WTC11 (cell line): ENCODE data around the gene SYT15. TPM values are rescaled to one million over a fixed set of nuclear protein-coding genes. Genes with fewer than 3 reads are reported as not detected.
A peak's percentile ranks its signal among the peaks of the same experiment; 100 is the strongest.

ENCODE experiments used
- ATAC-seq: fragments of 200-7000 bp; cut with Tn5 transposase; 2 replicates; pipeline ENCODE4 v1.10.0; 2021; ENCODE audit warnings: mild to moderate bottlenecking, moderate library complexity
- CTCF ChIA-PET: fragments of 300-600 bp; sonication (Branson Sonifier 250); formaldehyde crosslinking; loops from one replicate; lab custom pipeline; 2021; ENCODE audit warnings: antibody characterized with exemption; lab: Charles Lee
- POLR2A ChIA-PET: fragments of 350-600 bp; sonication (Branson Sonifier 250); formaldehyde crosslinking; loops from one replicate; lab custom pipeline; 2021; ENCODE audit warnings: antibody characterized with exemption; lab: Charles Lee
- DNase-seq: peaks from one replicate; pipeline ENCODE4 v3.0.0; 2021; ENCODE audit warnings: low spot score
- H3K27ac Mint-ChIP-seq: 2 replicates; pipeline ENCODE4 v1.8.0; 2021; ENCODE audit warnings: mixed read lengths
- H3K27me3 Mint-ChIP-seq: 2 replicates; pipeline ENCODE4 v1.8.0; 2021; ENCODE audit warnings: low read depth, mild to moderate bottlenecking, moderate library complexity, mixed read lengths
- H3K36me3 Mint-ChIP-seq: 2 replicates; pipeline ENCODE4 v1.8.0; 2021; ENCODE audit warnings: mixed read lengths
- H3K4me1 Mint-ChIP-seq: 2 replicates; pipeline ENCODE4 v1.8.0; 2022; ENCODE audit warnings: mixed read lengths
- H3K4me3 Mint-ChIP-seq: 2 replicates; pipeline ENCODE4 v1.8.0; 2021; ENCODE audit warnings: mild to moderate bottlenecking, moderate library complexity, mixed read lengths
- H3K9me3 Mint-ChIP-seq: 2 replicates; pipeline ENCODE4 v1.8.0; 2021; ENCODE audit warnings: mixed read lengths
- ATF1 ChIP-seq: sonication (generic); formaldehyde crosslinking; IDR thresholded peaks from 2 replicates; pipeline ENCODE4 v1.8.1; 2023; ENCODE audit warnings: mild to moderate bottlenecking, moderate library complexity, missing genetic modification reagents
- ATF6 ChIP-seq: sonication (generic); formaldehyde crosslinking; IDR thresholded peaks from 2 replicates; pipeline ENCODE4 v1.8.1; 2023; ENCODE audit warnings: mild to moderate bottlenecking, missing genetic modification reagents
- CBFB ChIP-seq: sonication (generic); formaldehyde crosslinking; IDR thresholded peaks from 2 replicates; pipeline ENCODE4 v1.8.1; 2022; ENCODE audit warnings: mild to moderate bottlenecking, low read depth, missing genetic modification reagents
- CREM ChIP-seq: sonication (generic); formaldehyde crosslinking; IDR thresholded peaks from 2 replicates; pipeline ENCODE4 v1.8.1; 2022; ENCODE audit warnings: mild to moderate bottlenecking, missing genetic modification reagents, moderate library complexity
- E2F5 ChIP-seq: sonication (generic); formaldehyde crosslinking; IDR thresholded peaks from 2 replicates; pipeline ENCODE4 v1.8.1; 2022; ENCODE audit warnings: mild to moderate bottlenecking, moderate library complexity, missing genetic modification reagents
- EMX1 ChIP-seq: fragments of 250-450 bp; sonication (Bioruptor Pico); IDR thresholded peaks from 2 replicates; pipeline ENCODE4 v1.8.0; 2021; ENCODE audit warnings: mild to moderate bottlenecking
- FOXP1 ChIP-seq: sonication (generic); formaldehyde crosslinking; IDR thresholded peaks from 2 replicates; pipeline ENCODE4 v1.8.0; 2022; ENCODE audit warnings: missing genetic modification reagents, mild to moderate bottlenecking, moderate library complexity, borderline replicate concordance
- HMGXB4 ChIP-seq: sonication (generic); formaldehyde crosslinking; IDR thresholded peaks from 2 replicates; pipeline ENCODE4 v1.8.1; 2023; ENCODE audit warnings: mild to moderate bottlenecking, moderate library complexity, missing genetic modification reagents
- JUN ChIP-seq: sonication (generic); formaldehyde crosslinking; IDR thresholded peaks from 2 replicates; pipeline ENCODE4 v1.8.0; 2023; ENCODE audit warnings: mild to moderate bottlenecking, missing genetic modification reagents
- NFATC4 ChIP-seq: fragments of 250-450 bp; sonication (Bioruptor Pico); IDR thresholded peaks from 2 replicates; pipeline ENCODE4 v1.9.0; 2021; ENCODE audit warnings: mild to moderate bottlenecking
- NR2C2 ChIP-seq: sonication (generic); formaldehyde crosslinking; IDR thresholded peaks from 2 replicates; pipeline ENCODE4 v1.8.0; 2022; ENCODE audit warnings: mild to moderate bottlenecking, missing genetic modification reagents
- SMAD4 ChIP-seq: sonication (generic); formaldehyde crosslinking; IDR thresholded peaks from 2 replicates; pipeline ENCODE4 v1.8.0; 2022; ENCODE audit warnings: mild to moderate bottlenecking, missing genetic modification reagents
- TCF7 ChIP-seq: sonication (generic); formaldehyde crosslinking; IDR thresholded peaks from 2 replicates; pipeline ENCODE4 v1.8.0; 2022; ENCODE audit warnings: mild to moderate bottlenecking, low read depth, missing genetic modification reagents, moderate library complexity
- TEAD1 ChIP-seq: sonication (generic); formaldehyde crosslinking; IDR thresholded peaks from 2 replicates; pipeline ENCODE4 v1.8.0; 2022; ENCODE audit warnings: mild to moderate bottlenecking, missing genetic modification reagents
- TEAD4 ChIP-seq: sonication (generic); formaldehyde crosslinking; IDR thresholded peaks from 2 replicates; pipeline ENCODE4 v1.8.0; 2022; ENCODE audit warnings: mild to moderate bottlenecking, missing genetic modification reagents
- ZNF396 ChIP-seq: fragments of 250-450 bp; sonication (Bioruptor Pico); IDR thresholded peaks from 2 replicates; pipeline ENCODE4 v1.8.0; 2021; ENCODE audit warnings: mild to moderate bottlenecking, moderate library complexity, borderline replicate concordance
- ZNF423 ChIP-seq: fragments of 250-450 bp; sonication (Bioruptor Pico); IDR thresholded peaks from 2 replicates; pipeline ENCODE4 v2.1.2; 2022; ENCODE audit warnings: mild to moderate bottlenecking, moderate library complexity
- ZNF671 ChIP-seq: fragments of 250-450 bp; sonication (Bioruptor Pico); IDR thresholded peaks from 2 replicates; pipeline ENCODE4 v1.8.0; 2021; ENCODE audit warnings: mild to moderate bottlenecking
- total RNA-seq: library from RNA; stranded (reverse); gene quantifications from 3 replicates; pipeline ENCODE4 v1.2.3, GENCODE V29; 2021
- TF ChIP-seq, protein P1 (sequence below): sonication (generic); formaldehyde crosslinking; IDR thresholded peaks from 2 replicates; pipeline ENCODE4 v1.8.0; 2022; ENCODE audit warnings: mild to moderate bottlenecking, missing genetic modification reagents
- TF ChIP-seq, protein P2 (sequence below): sonication (generic); formaldehyde crosslinking; IDR thresholded peaks from 2 replicates; pipeline ENCODE4 v1.8.1; 2023; ENCODE audit warnings: mild to moderate bottlenecking, missing genetic modification reagents, moderate library complexity
- TF ChIP-seq, protein P3 (sequence below): sonication (generic); formaldehyde crosslinking; IDR thresholded peaks from 2 replicates; pipeline ENCODE4 v1.8.0; 2023; ENCODE audit warnings: missing genetic modification reagents, mild to moderate bottlenecking, borderline replicate concordance

Gene SYT15
- total RNA-seq, 1 experiment from 2014 or later: 1.5 TPM

DNA sequence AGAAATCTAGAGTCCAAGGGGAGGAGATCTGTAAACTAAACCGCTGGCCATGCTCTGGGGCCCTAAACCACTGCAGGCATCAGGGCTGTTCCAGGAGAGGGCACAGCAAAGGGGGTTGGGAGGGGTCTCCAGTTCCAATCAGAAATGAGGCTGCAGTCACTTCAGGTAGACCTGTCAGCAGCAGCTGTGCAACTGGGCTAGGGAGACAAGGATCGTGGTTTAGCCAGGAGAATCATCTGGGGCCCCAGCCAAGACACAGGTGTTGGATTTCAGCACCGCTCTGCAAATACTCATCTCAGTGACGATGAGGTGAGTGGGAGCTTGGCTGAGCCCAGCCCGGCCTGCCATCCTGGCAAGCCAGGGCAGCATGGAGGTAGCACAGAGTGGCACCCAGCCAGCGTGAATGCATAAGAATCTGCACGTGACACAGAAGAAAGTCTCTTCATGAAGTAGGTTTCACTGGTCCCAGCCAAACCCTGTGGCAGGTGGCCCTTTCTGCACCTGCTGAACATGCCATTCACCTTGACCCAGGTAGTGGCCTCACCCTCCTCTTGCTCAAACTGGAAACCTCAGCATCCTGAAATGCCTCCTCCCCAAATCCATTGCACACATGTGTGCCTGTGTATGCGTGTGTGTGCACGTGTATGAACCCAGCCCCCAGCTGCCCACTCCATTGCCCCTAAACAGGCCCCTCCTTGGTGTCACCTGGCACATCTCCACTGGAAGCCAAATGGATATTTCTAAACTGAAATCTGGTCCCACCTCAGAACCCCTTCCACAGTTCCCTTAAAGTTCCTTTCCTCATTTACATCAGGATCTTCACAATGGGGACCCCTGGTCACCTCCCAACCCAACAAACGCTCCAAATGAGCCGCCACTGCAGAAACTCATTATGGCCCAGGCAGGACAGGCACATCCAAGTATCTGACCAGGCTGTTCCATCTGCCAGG is 32.1 kb upstream of the SYT15 start:
- peak; percentile 12 for DNase-seq
- TF ChIP-seq SMAD4 (CRISPR knock-in tag) (no peak), TCF7 (no peak), TEAD1 (CRISPR knock-in tag) (no peak), NFATC4 (CRISPR knock-in tag) (0 out of 2 replicates have a peak, but pooled peaks have one; percentile 69), JUN (0 out of 2 replicates have a peak, but pooled peaks have one; percentile 28), CBFB (CRISPR knock-in tag) (no peak), ZNF396 (CRISPR knock-in tag) (no peak), ZNF671 (peak; percentile 31; the same call in 1 of the 2 replicates), CREM (CRISPR knock-in tag) (no peak), TEAD4 (CRISPR knock-in tag) (no peak)
- TF ChIP-seq, protein P1, sequence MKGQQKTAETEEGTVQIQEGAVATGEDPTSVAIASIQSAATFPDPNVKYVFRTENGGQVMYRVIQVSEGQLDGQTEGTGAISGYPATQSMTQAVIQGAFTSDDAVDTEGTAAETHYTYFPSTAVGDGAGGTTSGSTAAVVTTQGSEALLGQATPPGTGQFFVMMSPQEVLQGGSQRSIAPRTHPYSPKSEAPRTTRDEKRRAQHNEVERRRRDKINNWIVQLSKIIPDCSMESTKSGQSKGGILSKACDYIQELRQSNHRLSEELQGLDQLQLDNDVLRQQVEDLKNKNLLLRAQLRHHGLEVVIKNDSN (CRISPR knock-in tag): no peak
- ATAC-seq: no peak
- CTCF ChIA-PET: interaction anchor here (0.7 to 3.3 kb wide), 2 partner anchors 9 to 20 kb away, joined by 3 to 40 read pairs; partner anchors contain the start of gene GPRIN2
- Mint-ChIP-seq H3K9me3 (no peaks in the 10 kb centered on the region), H3K36me3 (no peaks in the 10 kb centered on the region), H3K27me3 (no peaks in the 10 kb centered on the region; the same call in 1 of the 2 replicates), H3K27ac (no peak overlapping the region), H3K4me1 (peaks cover 13% of the 10 kb centered on the region), H3K4me3 (no peak overlapping the region)
- POLR2A ChIA-PET: interaction anchor here (2.0 kb wide), 1 partner anchor 10 kb away, joined by 5 read pairs; the partner anchor contains the start of gene GPRIN2

GRCh38 chr10:46547541-46548497 is 31.1 kb upstream of the SYT15 start:
- H3K27me3 Mint-ChIP-seq: no peaks in the 10 kb centered on the region
- no peaks in the 10 kb centered on the region for H3K36me3 Mint-ChIP-seq
- DNase-seq (peak; percentile 6), ATAC-seq (no peak)
- H3K9me3 Mint-ChIP-seq: no peaks in the 10 kb centered on the region
- no peak overlapping the region for H3K4me3 Mint-ChIP-seq
- peaks cover 5% of the 10 kb centered on the region for H3K4me1 Mint-ChIP-seq
- CTCF ChIA-PET: interaction anchor here (1.4 kb wide), 1 partner anchor 9 kb away, joined by 4 read pairs; the partner anchor contains the start of gene GPRIN2
- POLR2A ChIA-PET: no interaction called here
- no peak overlapping the region for H3K27ac Mint-ChIP-seq
- TF ChIP-seq, protein P2, sequence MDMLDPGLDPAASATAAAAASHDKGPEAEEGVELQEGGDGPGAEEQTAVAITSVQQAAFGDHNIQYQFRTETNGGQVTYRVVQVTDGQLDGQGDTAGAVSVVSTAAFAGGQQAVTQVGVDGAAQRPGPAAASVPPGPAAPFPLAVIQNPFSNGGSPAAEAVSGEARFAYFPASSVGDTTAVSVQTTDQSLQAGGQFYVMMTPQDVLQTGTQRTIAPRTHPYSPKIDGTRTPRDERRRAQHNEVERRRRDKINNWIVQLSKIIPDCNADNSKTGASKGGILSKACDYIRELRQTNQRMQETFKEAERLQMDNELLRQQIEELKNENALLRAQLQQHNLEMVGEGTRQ: no peak
- TF ChIP-seq EMX1 (CRISPR knock-in tag) (no peak), ATF1 (no peak), E2F5 (no peak), NFATC4 (CRISPR knock-in tag) (0 out of 2 replicates have a peak, but pooled peaks have one; percentile 34), ZNF423 (no peak), ATF6 (CRISPR knock-in tag) (no peak), FOXP1 (CRISPR knock-in tag) (0 out of 2 replicates have a peak, but pooled peaks have one; percentile 52), HMGXB4 (CRISPR knock-in tag) (no peak), TEAD4 (CRISPR knock-in tag) (no peak), NR2C2 (CRISPR knock-in tag) (0 out of 2 replicates have a peak, but pooled peaks have one; percentile 23)
- TF ChIP-seq, protein P3, sequence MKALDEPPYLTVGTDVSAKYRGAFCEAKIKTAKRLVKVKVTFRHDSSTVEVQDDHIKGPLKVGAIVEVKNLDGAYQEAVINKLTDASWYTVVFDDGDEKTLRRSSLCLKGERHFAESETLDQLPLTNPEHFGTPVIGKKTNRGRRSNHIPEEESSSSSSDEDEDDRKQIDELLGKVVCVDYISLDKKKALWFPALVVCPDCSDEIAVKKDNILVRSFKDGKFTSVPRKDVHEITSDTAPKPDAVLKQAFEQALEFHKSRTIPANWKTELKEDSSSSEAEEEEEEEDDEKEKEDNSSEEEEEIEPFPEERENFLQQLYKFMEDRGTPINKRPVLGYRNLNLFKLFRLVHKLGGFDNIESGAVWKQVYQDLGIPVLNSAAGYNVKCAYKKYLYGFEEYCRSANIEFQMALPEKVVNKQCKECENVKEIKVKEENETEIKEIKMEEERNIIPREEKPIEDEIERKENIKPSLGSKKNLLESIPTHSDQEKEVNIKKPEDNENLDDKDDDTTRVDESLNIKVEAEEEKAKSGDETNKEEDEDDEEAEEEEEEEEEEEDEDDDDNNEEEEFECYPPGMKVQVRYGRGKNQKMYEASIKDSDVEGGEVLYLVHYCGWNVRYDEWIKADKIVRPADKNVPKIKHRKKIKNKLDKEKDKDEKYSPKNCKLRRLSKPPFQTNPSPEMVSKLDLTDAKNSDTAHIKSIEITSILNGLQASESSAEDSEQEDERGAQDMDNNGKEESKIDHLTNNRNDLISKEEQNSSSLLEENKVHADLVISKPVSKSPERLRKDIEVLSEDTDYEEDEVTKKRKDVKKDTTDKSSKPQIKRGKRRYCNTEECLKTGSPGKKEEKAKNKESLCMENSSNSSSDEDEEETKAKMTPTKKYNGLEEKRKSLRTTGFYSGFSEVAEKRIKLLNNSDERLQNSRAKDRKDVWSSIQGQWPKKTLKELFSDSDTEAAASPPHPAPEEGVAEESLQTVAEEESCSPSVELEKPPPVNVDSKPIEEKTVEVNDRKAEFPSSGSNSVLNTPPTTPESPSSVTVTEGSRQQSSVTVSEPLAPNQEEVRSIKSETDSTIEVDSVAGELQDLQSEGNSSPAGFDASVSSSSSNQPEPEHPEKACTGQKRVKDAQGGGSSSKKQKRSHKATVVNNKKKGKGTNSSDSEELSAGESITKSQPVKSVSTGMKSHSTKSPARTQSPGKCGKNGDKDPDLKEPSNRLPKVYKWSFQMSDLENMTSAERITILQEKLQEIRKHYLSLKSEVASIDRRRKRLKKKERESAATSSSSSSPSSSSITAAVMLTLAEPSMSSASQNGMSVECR (CRISPR knock-in tag): no peak
